Vagina (tissue), 2 donors: Measurements from ENCODE around the gene JAKMIP1.

Experiments
- POLR2A ChIP-seq, 2 donors: fragments of 450-650 bp; IDR thresholded peaks; one replicate each; pipeline ENCODE4 v1.6.1; 2017; ENCODE audit warnings: antibody characterized with exemption in 2 of 2, mild to moderate bottlenecking in 2 of 2, moderate library complexity in 2 of 2
- POLR2AphosphoS5 ChIP-seq, 2 donors: sonication (generic); formaldehyde crosslinking; IDR thresholded peaks; one replicate each; pipeline ENCODE4 v1.9.0; 2017; ENCODE audit warnings: antibody characterized with exemption in 2 of 2, mild to moderate bottlenecking in 2 of 2, low read depth in 1 of 2; ENCODE audit not compliant: insufficient read depth in 1 of 2
- TF ChIP-seq, protein P1 (sequence below), 3 experiments: fragments of 450-650 bp in 2 of 3; fragments of 200-600 bp in 1 of 3; sonication (generic) in 1 of 3; IDR thresholded peaks; one replicate each; pipeline ENCODE4 v1.5.1; 2017 to 2019; ENCODE audit warnings: antibody characterized with exemption in 3 of 3, mild to moderate bottlenecking in 2 of 3, moderate library complexity in 2 of 3

DNA sequence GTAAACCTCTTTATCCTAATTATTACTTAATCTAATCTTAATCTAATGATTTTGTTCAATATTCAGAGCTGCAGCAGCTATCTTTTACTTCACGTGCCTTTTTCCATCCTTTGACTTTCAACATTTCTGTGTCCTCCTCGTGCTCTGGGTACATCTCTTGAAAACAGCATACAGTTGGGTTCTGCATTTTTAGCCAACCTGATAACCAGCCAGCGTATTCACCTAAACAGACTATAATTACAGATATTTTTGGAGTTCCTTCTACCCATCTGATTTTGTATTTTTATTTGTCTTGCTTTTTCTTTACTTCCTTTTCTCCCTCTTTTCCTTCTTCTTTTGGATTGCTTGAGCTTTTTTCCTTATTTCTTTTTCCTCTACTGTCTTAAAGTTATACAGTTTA is 16.2 kb upstream of the JAKMIP1 start:
- TF ChIP-seq, protein P1, sequence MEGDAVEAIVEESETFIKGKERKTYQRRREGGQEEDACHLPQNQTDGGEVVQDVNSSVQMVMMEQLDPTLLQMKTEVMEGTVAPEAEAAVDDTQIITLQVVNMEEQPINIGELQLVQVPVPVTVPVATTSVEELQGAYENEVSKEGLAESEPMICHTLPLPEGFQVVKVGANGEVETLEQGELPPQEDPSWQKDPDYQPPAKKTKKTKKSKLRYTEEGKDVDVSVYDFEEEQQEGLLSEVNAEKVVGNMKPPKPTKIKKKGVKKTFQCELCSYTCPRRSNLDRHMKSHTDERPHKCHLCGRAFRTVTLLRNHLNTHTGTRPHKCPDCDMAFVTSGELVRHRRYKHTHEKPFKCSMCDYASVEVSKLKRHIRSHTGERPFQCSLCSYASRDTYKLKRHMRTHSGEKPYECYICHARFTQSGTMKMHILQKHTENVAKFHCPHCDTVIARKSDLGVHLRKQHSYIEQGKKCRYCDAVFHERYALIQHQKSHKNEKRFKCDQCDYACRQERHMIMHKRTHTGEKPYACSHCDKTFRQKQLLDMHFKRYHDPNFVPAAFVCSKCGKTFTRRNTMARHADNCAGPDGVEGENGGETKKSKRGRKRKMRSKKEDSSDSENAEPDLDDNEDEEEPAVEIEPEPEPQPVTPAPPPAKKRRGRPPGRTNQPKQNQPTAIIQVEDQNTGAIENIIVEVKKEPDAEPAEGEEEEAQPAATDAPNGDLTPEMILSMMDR (IDR thresholded peaks at IDR 0.05) = no peak
- no peak for TF ChIP-seq POLR2AphosphoS5 (IDR thresholded peaks at IDR 0.05; ENCODE audit: insufficient read depth in 1 of 2, low read depth in 1 of 2)
- no peak for TF ChIP-seq POLR2A (IDR thresholded peaks at IDR 0.05)
